Body of pancreas (tissue), 4 donors: Measurements from ENCODE around the gene LRRTM1. TPM values are rescaled to one million over a fixed set of nuclear protein-coding genes. Genes with fewer than 3 reads are reported as not detected.

ENCODE experiments used
- ATAC-seq: fragments of 150-250 bp; one replicate; pipeline ENCODE4 v1.9.1; 2016
- DNase-seq, 4 donors: peaks; one replicate each; pipeline ENCODE4 v3.0.0-alpha.2; 2019
- H3K27ac ChIP-seq, 4 donors: fragments of 200-600 bp; sonication (generic); 1 replicate in 3 of 4; 2 replicates in 1 of 4; pipeline versions ENCODE4 v1.5.1 to v1.6.1; 2016 to 2019; ENCODE audit warnings: mild to moderate bottlenecking in 1 of 4, mixed read lengths in 1 of 4, moderate library complexity in 1 of 4
- H3K27me3 ChIP-seq, 2 donors: fragments of 200-600 bp; sonication (generic); one replicate each; pipeline ENCODE4 v1.6.0; 2016; ENCODE audit warnings: mild to moderate bottlenecking in 1 of 2
- H3K36me3 ChIP-seq, 2 donors: fragments of 200-600 bp; sonication (generic); replicated peaks in 1 of 2; 2 replicates each; pipeline ENCODE4 v1.5.1; 2016; ENCODE audit warnings: low read depth in 2 of 2; ENCODE audit not compliant: insufficient read depth in 1 of 2
- H3K4me1 ChIP-seq: fragments of 200-600 bp; sonication (generic); one replicate; pipeline ENCODE4 v1.6.0; 2016
- H3K4me3 ChIP-seq, 2 donors: fragments of 200-600 bp; sonication (generic); 1 replicate in 1 of 2; 2 replicates in 1 of 2; pipeline ENCODE4 v1.5.1; 2016 to 2019
- H3K9me3 ChIP-seq, 3 donors: fragments of 200-600 bp; sonication (generic); 1 replicate in 2 of 3; 2 replicates in 1 of 3; pipeline ENCODE4 v1.5.1; 2016
- CTCF ChIP-seq, 7 experiments: fragments of 450-650 bp in 4 of 7; fragments of 200-600 bp in 3 of 7; sonication (generic) in 3 of 7; IDR thresholded peaks; one replicate each; pipeline ENCODE4 v1.5.1; 2016 to 2019; ENCODE audit warnings: antibody characterized with exemption in 7 of 7
- POLR2A ChIP-seq, 3 donors: fragments of 450-650 bp; IDR thresholded peaks; one replicate each; pipeline ENCODE4 v1.6.1; 2016; ENCODE audit warnings: antibody characterized with exemption in 3 of 3, mild to moderate bottlenecking in 2 of 3
- WGBS, 2 donors: methylation state at CpG; one replicate each; pipeline ENCODE4 v1.1.5; 2017; 5-methylcytosine and 5-hydroxymethylcytosine counted together
- intact Hi-C: fragments of 100-400 bp; cut with DNase I; formaldehyde crosslinking; loops from one replicate; pipeline ENCODE4 v1.15.1; 2023
- total RNA-seq, 2 donors: library from RNA; depleted of rRNA; stranded (reverse); fragments of >200 nt; gene quantifications; one replicate each; pipeline ENCODE4 v1.1.0, GENCODE V29; 2016

LRRTM1 gene
- total RNA-seq, 2 donors from 2014 or later, result not detected

DNA sequence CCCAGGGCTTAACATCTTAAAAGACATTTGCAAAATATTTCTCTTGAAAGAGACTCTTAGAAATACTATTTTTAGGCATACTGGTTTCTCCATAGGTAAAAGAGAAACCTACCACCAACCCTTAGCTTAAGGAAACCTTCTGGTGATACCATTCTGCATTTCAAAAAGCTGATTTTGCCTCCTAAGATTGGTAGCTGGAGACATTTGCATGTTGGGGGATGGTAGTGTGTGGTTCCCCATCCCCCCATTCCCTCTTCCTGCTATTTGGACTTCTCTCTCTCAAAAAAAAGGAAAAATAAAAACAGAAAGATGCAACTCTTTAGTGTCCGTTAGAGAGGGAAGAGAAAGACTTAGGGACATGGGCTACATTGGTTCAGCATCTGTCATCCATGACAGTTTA is 4.2 kb downstream of the LRRTM1 start:
- Histone ChIP-seq H3K4me3 (no peak overlapping the region), H3K27me3 (no peaks in the 10 kb centered on the region), H3K4me1 (peaks cover 18% of the 10 kb centered on the region), H3K36me3 (no peaks in the 10 kb centered on the region), H3K9me3 (no peaks in the 10 kb centered on the region), H3K27ac (no peak overlapping the region)
- ATAC-seq, result no peak
- intact Hi-C loops, result no loop called here
- 40 to 46% methylated on average over 1 of the region's 1 CpG for WGBS, 2 donors
- no peak for DNase-seq
- TF ChIP-seq POLR2A (IDR thresholded peaks at IDR 0.05), result no peak
- no peak for TF ChIP-seq CTCF (IDR thresholded peaks at IDR 0.05)

GRCh38 chr2:80299661-80300060 is 4.9 kb downstream of the LRRTM1 start:
- Histone ChIP-seq H3K36me3 (no peaks in the 10 kb centered on the region), H3K4me1 (peaks cover 18% of the 10 kb centered on the region), H3K27me3 (no peaks in the 10 kb centered on the region), H3K9me3 (no peaks in the 10 kb centered on the region), H3K27ac (no peak overlapping the region), H3K4me3 (no peak overlapping the region)
- WGBS, 2 donors, result 26 to 35% methylated on average over 5 of the region's 5 CpGs
- intact Hi-C loops, result no loop called here
- ATAC-seq (no peak), DNase-seq (no peak)
- no peak for TF ChIP-seq CTCF (IDR thresholded peaks at IDR 0.05)
- no peak for TF ChIP-seq POLR2A (IDR thresholded peaks at IDR 0.05)

GRCh38 chr2:80298954-80299353 is 5.6 kb downstream of the LRRTM1 start:
- Histone ChIP-seq H3K36me3 (no peaks in the 10 kb centered on the region), H3K4me3 (no peak overlapping the region), H3K27me3 (no peaks in the 10 kb centered on the region), H3K4me1 (peaks cover 15% of the 10 kb centered on the region), H3K27ac (no peak overlapping the region), H3K9me3 (no peaks in the 10 kb centered on the region)
- TF ChIP-seq POLR2A (IDR thresholded peaks at IDR 0.05), result no peak
- no peak for TF ChIP-seq CTCF (IDR thresholded peaks at IDR 0.05)
- intact Hi-C loops, result no loop called here
- ATAC-seq, result no peak
- WGBS, 2 donors, result 22 to 42% methylated on average over 3 of the region's 3 CpGs
- DNase-seq, result no peak

GRCh38 chr2:80293039-80293438 is 11.5 kb downstream of the LRRTM1 start:
- DNase-seq (no peak), ATAC-seq (no peak)
- Histone ChIP-seq H3K27ac (no peak overlapping the region), H3K4me3 (no peak overlapping the region), H3K9me3 (no peaks in the 10 kb centered on the region), H3K4me1 (no peaks in the 10 kb centered on the region), H3K27me3 (no peaks in the 10 kb centered on the region), H3K36me3 (no peaks in the 10 kb centered on the region)
- intact Hi-C loops, result no loop called here
- TF ChIP-seq POLR2A (IDR thresholded peaks at IDR 0.05) (no peak), CTCF (IDR thresholded peaks at IDR 0.05) (no peak)

GRCh38 chr2:80292474-80292873 is 12.1 kb downstream of the LRRTM1 start:
- intact Hi-C loops, result no loop called here
- no peaks in the 10 kb centered on the region for H3K9me3 ChIP-seq
- no peak for DNase-seq
- WGBS, 2 donors, result 37 to 38% methylated on average over 3 of the region's 3 CpGs
- no peak overlapping the region for H3K27ac ChIP-seq
- ATAC-seq, result no peak
- no peaks in the 10 kb centered on the region for H3K27me3 ChIP-seq
- H3K36me3 ChIP-seq, result no peaks in the 10 kb centered on the region
- TF ChIP-seq POLR2A (IDR thresholded peaks at IDR 0.05), result no peak
- no peaks in the 10 kb centered on the region for H3K4me1 ChIP-seq
- no peak overlapping the region for H3K4me3 ChIP-seq
